GM18508 (cell line): ENCODE measurements around the gene S100A2.
"Not testable (repeated sequence)": the region's sequence is repeated elsewhere in the genome, so short reads cannot be mapped to it uniquely, and the experiment has no call there.

Experiments used
- ATAC-seq: cut with Tn5 transposase; IDR thresholded peaks from one replicate; pipeline ENCODE4 v1.9.1; 2021; ENCODE audit warnings: moderate number of reproducible peaks; ENCODE audit not compliant: insufficient read depth, unreplicated experiment

Gene S100A2

GRCh38 chr1:153597206-153597605 is 31.6 kb upstream of the S100A2 start:
- no peak for ATAC-seq

GRCh38 chr1:153592748-153593147 is 27.1 kb upstream of the S100A2 start:
- no peak for ATAC-seq

- no peak for ATAC-seq
These were observed 22.8 kb upstream of the S100A2 start for GRCh38 chr1:153588482-153588881.

- ATAC-seq, result not testable (repeated sequence)
These were observed 22.4 kb upstream of the S100A2 start for GRCh38 chr1:153588033-153588432.

GRCh38 chr1:153587314-153587713 is 21.7 kb upstream of the S100A2 start:
- no peak for ATAC-seq

- no peak for ATAC-seq
These were observed 20.7 kb upstream of the S100A2 start for GRCh38 chr1:153586347-153586746.

- ATAC-seq, result no peak
These were observed 19.4 kb upstream of the S100A2 start for GRCh38 chr1:153585006-153585405.

- no peak for ATAC-seq
These were observed 18.3 kb upstream of the S100A2 start for GRCh38 chr1:153583976-153584375.

GRCh38 chr1:153583514-153583913 is 17.9 kb upstream of the S100A2 start:
- ATAC-seq, result not testable (repeated sequence)

GRCh38 chr1:153582836-153583235 is 17.2 kb upstream of the S100A2 start:
- not testable (repeated sequence) for ATAC-seq

- no peak for ATAC-seq
These were observed 13.3 kb upstream of the S100A2 start for GRCh38 chr1:153578936-153579335.

- ATAC-seq, result no peak
These were observed 12.8 kb upstream of the S100A2 start for GRCh38 chr1:153578490-153578889.

- no peak for ATAC-seq
These were observed 12.0 kb upstream of the S100A2 start for GRCh38 chr1:153577624-153578051.

- ATAC-seq, result no peak
These were observed 11.5 kb upstream of the S100A2 start for GRCh38 chr1:153577138-153577537.

- not testable (repeated sequence) for ATAC-seq
These were observed 9.9 kb upstream of the S100A2 start for GRCh38 chr1:153575497-153575896.

GRCh38 chr1:153575081-153575491 is 9.4 kb upstream of the S100A2 start:
- ATAC-seq, result not testable (repeated sequence)

- ATAC-seq, result no peak
These were observed 7.7 kb upstream of the S100A2 start for GRCh38 chr1:153573351-153573750.

GRCh38 chr1:153572569-153573015 is 6.9 kb upstream of the S100A2 start:
- no peak for ATAC-seq

GRCh38 chr1:153571706-153572105 is 6.1 kb upstream of the S100A2 start:
- no peak for ATAC-seq

- ATAC-seq, result no peak
These were observed 5.2 kb upstream of the S100A2 start for GRCh38 chr1:153570874-153571273.

GRCh38 chr1:153569465-153569864 is 3.8 kb upstream of the S100A2 start:
- no peak for ATAC-seq

GRCh38 chr1:153568367-153569099 is 2.9 kb upstream of the S100A2 start:
- no peak for ATAC-seq
